Choroid plexus epithelial cell (primary cell): ENCODE results near the gene GUSB.
"Not testable (repeated sequence)": the region's sequence is repeated elsewhere in the genome, so short reads cannot be mapped to it uniquely, and the experiment has no call there.

ENCODE experiments used
- DNase-seq: peaks from one replicate; pipeline ENCODE4 v3.0.0-alpha.2; 2010; ENCODE audit warnings: low read depth
- H3K4me3 ChIP-seq: 2 replicates; pipeline ENCODE4 v1.5.1; 2011; ENCODE audit warnings: low read depth, mild to moderate bottlenecking, control low read depth, low read length, moderate library complexity
- TF ChIP-seq, protein P1 (sequence below): conservative IDR thresholded peaks from 2 replicates; pipeline ENCODE4 v1.5.1; 2011; ENCODE audit warnings: low read depth, mild to moderate bottlenecking, control low read depth, inconsistent platforms, low read length, moderate library complexity

Gene GUSB

DNA sequence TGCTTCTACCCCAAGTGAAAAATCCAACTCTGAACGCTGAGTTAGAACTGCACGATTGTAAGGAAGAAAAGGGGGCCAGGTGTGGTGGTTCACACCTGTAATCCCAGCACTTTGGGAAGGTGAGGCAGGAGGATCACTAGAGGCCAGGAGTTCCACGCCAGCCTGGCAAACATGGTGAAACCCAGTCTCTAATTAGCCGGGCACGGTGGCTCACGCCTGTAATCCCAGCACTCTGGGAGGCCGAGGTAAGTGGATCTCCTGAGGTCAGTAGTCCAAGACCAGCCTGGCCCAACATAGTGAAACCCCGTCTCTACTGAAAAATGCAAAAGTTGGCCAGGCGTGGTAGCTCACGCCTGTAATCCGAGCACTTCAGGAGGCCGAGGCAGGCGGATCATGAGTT is 9.0 kb downstream of the GUSB start:
- no peak for DNase-seq
- TF ChIP-seq, protein P1, sequence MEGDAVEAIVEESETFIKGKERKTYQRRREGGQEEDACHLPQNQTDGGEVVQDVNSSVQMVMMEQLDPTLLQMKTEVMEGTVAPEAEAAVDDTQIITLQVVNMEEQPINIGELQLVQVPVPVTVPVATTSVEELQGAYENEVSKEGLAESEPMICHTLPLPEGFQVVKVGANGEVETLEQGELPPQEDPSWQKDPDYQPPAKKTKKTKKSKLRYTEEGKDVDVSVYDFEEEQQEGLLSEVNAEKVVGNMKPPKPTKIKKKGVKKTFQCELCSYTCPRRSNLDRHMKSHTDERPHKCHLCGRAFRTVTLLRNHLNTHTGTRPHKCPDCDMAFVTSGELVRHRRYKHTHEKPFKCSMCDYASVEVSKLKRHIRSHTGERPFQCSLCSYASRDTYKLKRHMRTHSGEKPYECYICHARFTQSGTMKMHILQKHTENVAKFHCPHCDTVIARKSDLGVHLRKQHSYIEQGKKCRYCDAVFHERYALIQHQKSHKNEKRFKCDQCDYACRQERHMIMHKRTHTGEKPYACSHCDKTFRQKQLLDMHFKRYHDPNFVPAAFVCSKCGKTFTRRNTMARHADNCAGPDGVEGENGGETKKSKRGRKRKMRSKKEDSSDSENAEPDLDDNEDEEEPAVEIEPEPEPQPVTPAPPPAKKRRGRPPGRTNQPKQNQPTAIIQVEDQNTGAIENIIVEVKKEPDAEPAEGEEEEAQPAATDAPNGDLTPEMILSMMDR = no peak
- H3K4me3 ChIP-seq = no peak overlapping the region

DNA sequence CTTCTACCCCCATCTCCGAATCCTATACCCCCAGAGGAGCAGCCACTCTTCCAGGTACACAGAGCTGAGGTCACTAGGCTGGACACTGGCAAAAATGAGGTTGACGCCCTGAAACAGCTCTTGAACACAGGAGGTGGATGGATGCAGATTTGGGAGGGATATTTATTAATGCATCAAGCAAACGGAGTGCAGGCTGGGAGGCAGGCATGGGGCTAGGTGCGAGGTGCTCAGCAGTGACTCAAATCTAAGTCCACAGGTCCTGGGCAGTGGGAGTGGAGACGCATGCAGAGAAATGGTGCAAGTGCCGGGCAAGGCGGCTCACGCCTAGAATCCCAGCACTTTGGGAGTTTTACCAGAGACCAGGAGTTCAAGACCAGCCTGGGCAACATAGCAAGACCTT is 11.0 kb downstream of the GUSB start:
- no peak for DNase-seq
- TF ChIP-seq, protein P1 = no peak
- H3K4me3 ChIP-seq = no peak overlapping the region

DNA sequence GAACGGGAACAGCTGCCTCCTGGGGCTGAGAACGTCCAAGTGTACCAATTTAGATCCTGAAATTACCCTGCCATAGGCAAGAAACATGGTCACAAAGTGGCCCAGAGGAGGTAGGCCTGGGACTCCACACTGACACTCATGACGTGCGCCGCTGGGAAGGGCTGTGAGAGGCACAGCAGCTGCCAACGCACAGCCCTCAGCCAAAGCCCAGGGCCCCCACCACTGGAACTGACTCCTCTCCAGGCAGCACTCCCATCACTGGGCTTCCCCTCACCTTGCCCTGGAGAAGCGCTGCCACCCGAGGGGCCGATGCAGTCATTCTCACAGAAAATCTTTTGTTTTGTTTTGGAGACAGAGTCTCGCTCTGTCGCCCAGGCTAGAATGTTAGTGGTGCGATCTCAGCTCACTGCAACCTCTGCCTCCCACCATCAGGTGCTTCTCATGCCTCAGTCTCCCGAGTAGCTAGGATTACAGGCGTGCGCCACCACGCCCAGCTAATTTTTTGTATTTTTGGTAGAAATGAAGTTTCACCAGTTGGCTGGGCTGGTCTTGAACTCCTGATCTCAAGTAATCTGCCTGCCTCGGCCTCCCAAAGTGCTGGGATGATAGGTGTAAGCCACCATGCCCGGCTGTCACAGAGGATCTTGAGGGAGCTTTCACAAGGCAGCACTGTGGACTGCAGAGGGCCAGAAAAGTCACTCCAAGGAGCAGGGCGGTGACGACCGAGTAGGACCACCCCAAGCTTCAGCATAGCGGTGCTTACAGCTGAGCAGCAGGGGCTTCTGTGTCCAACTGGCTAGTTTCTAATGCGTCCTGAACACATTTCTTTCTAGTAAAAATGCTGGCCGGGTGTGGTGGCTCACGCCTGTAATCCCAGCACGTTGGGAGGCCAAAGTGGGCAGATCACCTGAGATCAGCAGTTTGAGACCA is 13.5 kb downstream of the GUSB start:
- no peak for DNase-seq
- TF ChIP-seq, protein P1 = no peak
- no peak overlapping the region for H3K4me3 ChIP-seq

DNA sequence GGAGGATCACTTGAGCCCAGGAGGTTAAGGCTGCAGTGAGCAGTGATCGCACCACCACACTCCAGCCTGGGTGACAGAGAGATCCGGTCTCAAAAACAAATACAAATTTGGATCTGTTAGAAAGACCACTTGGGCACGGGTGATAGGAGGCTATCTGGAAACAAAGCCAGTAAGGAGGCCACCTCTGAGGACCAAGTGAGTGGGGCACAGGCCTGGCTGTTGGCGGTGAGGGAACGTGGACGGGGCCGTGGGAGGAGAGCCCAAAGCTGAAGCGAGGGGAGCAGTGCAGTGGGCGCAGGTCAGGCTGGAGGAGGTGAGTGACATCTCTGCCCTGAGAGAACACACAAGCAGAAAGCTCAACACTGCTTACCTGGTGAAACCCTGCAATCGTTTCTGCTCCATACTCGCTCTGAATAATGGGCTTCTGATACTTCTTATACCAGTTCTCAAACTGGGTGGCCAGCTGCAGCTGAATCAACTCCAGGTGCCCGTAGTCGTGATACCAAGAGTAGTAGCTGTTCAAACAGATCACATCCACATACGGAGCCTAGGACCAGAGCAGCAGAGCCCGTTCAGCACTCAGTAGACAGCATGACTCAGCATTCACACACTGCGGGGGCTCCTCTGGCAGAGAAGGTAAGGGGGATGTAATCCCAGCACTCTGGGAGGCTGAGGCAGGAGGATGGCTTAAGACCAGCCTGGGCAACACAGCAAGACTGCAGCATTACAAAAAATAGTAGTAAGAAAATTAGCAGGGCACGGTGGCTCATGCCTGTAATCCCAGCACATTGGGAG is 14.5 kb downstream of the GUSB start:
- TF ChIP-seq, protein P1 = no peak
- no peak for DNase-seq
- H3K4me3 ChIP-seq = no peak overlapping the region

DNA sequence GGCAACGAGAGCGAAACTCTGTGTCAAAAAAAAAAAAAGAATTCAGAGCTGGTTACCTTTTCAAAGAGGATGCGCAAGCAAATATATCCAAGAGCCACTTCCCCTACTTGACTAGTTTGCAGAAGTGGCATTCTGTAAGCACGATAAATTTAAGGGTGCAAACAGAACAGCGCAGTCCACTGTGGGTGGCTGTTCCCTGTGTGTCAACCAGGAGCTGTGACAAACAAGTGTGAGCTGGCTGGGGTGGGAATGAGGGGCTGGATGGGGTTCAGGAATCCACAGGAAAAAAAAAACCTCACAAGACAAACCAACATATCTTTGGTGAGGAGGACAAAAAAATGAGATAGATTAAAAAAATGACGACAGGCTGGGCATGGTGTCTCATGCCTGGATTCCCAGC is 15.9 kb downstream of the GUSB start:
- TF ChIP-seq, protein P1 = no peak
- no peak overlapping the region for H3K4me3 ChIP-seq
- no peak for DNase-seq

DNA sequence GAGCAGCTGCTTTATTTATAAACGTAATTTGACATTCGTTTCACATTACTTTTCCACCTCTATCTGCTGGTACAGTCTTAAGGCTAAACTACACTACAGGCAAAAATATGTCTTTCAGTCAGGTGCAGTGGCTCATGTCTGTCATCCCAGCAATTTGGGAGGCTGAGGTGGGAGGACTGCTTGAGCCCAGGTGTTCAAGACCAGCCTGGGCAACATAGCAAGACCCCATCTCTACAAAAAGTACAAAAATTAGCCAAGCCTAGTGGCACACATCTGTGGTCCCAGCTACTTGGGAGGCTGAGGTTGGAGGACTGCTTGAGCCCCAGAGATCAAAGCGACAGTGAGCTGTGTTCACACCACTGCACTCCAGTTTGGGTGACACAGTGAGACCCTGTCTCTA is 17.3 kb downstream of the GUSB start:
- H3K4me3 ChIP-seq, DNase-seq: not testable (repeated sequence)

DNA sequence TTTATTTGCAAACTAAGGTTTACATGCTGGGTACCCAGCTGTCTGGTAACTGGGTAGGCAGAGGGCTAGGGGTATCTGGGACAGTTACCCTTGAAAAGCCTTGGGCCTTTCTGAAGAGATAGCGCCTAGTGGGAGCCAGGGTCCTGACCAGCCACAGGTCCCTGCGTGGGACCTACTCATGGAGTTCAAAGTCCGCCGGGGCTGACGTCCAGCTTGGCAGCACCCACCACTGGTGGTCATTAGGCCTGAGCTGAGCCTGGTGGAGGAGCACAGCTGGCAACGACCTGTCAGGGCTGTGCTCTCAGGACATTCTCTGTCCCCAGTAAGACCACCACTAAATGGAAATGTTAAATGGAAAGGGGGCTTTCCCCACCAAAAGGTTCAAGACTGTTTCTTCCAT is 20.0 kb downstream of the GUSB start:
- no peak overlapping the region for H3K4me3 ChIP-seq
- TF ChIP-seq, protein P1 = no peak
- DNase-seq = no peak
